ENCODE results near the gene TLE1.

- TF ChIP-seq CTCF (IDR thresholded peaks at IDR 0.05; ENCODE audit: low read length) (no peak), EZH2 (IDR thresholded peaks at IDR 0.05; ENCODE audit: borderline replicate concordance, low read length) (no peak)
Observed at GRCh38 chr9:81585191-81585763, 104.1 kb downstream of the TLE1 start.
